Peyer's patch (tissue), 4 donors: ENCODE results near the gene QSER1.

ENCODE experiments used
- CTCF ChIP-seq, 6 experiments: fragments of 450-650 bp in 4 of 6; fragments of 200-600 bp in 2 of 6; sonication (generic) in 1 of 6; IDR thresholded peaks; one replicate each; pipeline ENCODE4 v1.5.1; 2017 to 2019; ENCODE audit warnings: antibody characterized with exemption in 6 of 6, mild to moderate bottlenecking in 3 of 6, moderate library complexity in 1 of 6
- POLR2A ChIP-seq, 2 donors: fragments of 450-650 bp; IDR thresholded peaks; one replicate each; pipeline ENCODE4 v1.5.1; 2017; ENCODE audit warnings: antibody characterized with exemption in 2 of 2, mild to moderate bottlenecking in 2 of 2, moderate library complexity in 2 of 2

DNA sequence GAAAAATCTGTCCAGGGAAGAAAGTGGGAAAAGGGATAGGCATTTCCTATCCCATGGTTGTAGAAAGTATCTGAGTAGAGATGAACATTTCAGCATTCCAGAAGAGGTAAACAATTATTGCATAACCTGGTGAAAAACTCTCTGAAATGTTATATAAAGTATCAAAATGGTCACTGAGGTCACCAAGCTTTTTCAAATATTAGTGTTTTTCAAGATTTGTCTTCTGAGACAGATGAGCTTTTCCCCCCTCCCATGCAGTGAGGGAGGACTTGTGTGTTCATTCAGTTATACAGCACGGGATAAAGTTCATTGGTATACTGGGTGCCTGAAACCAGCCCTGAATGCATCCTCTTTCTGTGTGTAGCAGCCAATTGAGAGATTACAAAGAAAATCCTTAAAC, 121.1 kb downstream of the QSER1 start:
- TF ChIP-seq CTCF (IDR thresholded peaks at IDR 0.05) = no peak
- no peak for TF ChIP-seq POLR2A (IDR thresholded peaks at IDR 0.05)
